Measurements from ENCODE around the gene PVALEF. TPM values are rescaled to one million over a fixed set of nuclear protein-coding genes. Genes with fewer than 3 reads are reported as not detected.

PVALEF gene
- total and polyA plus RNA-seq, 9 donors, result not detected

GRCh38 chr17:81208651-81209050 is 43.3 kb downstream of the PVALEF start:
- H3K9me3 ChIP-seq, result no peaks in the 10 kb centered on the region
- 90 to 93% (median 91%) methylated on average over 10 of the region's 10 CpGs for WGBS, 3 donors
- H3K4me1 ChIP-seq (ENCODE audit: insufficient read depth), result no peaks in the 10 kb centered on the region
- TF ChIP-seq EP300 (IDR thresholded peaks at IDR 0.05) (no peak), POLR2A (IDR thresholded peaks at IDR 0.05) (no peak), CTCF (IDR thresholded peaks at IDR 0.05) (no peak)
- no peaks in the 10 kb centered on the region for H3K36me3 ChIP-seq
- intact Hi-C loops (cut with DNase I), result loop anchor here in 1 of 4 donors (10.0 kb wide), 1 partner anchor 64 kb away; no protein-coding TSS in a partner anchor
- H3K27ac ChIP-seq, result no peak overlapping the region
- H3K27me3 ChIP-seq, result no peaks in the 10 kb centered on the region
- DNase-seq, result no peak
- no peak overlapping the region for H3K4me3 ChIP-seq

GRCh38 chr17:81209141-81209540 is 43.8 kb downstream of the PVALEF start:
- no peaks in the 10 kb centered on the region for H3K9me3 ChIP-seq
- no peak overlapping the region for H3K27ac ChIP-seq
- no peaks in the 10 kb centered on the region for H3K36me3 ChIP-seq
- H3K4me1 ChIP-seq (ENCODE audit: insufficient read depth), result no peaks in the 10 kb centered on the region
- no peak for DNase-seq
- TF ChIP-seq EP300 (IDR thresholded peaks at IDR 0.05), result no peak
- no peak for TF ChIP-seq CTCF (IDR thresholded peaks at IDR 0.05)
- no peak for TF ChIP-seq POLR2A (IDR thresholded peaks at IDR 0.05)
- intact Hi-C loops (cut with DNase I), result loop anchor here in 1 of 4 donors (10.0 kb wide), 1 partner anchor 64 kb away; no protein-coding TSS in a partner anchor
- no peaks in the 10 kb centered on the region for H3K27me3 ChIP-seq
- WGBS, 3 donors, result 94 to 96% (median 94%) methylated on average over 16 of the region's 16 CpGs
- H3K4me3 ChIP-seq, result no peak overlapping the region

- Histone ChIP-seq H3K27ac (no peak overlapping the region), H3K4me1 (ENCODE audit: insufficient read depth) (no peaks in the 10 kb centered on the region), H3K9me3 (no peaks in the 10 kb centered on the region), H3K36me3 (no peaks in the 10 kb centered on the region), H3K4me3 (no peak overlapping the region), H3K27me3 (no peaks in the 10 kb centered on the region)
- WGBS, 3 donors, result 70 to 89% (median 75%) methylated on average over 10 of the region's 10 CpGs
- intact Hi-C loops (cut with DNase I), result no loop called here
- no peak for TF ChIP-seq CTCF (IDR thresholded peaks at IDR 0.05)
- TF ChIP-seq POLR2A (IDR thresholded peaks at IDR 0.05), result no peak
- TF ChIP-seq EP300 (IDR thresholded peaks at IDR 0.05), result no peak
- DNase-seq, result no peak
Measured at GRCh38 chr17:81210466-81210865, 45.2 kb downstream of the PVALEF start.

- no peak overlapping the region for H3K27ac ChIP-seq
- H3K4me3 ChIP-seq, result no peak overlapping the region
- no peak for DNase-seq
- no peaks in the 10 kb centered on the region for H3K36me3 ChIP-seq
- intact Hi-C loops (cut with DNase I), result no loop called here
- TF ChIP-seq POLR2A (IDR thresholded peaks at IDR 0.05) (no peak), EP300 (IDR thresholded peaks at IDR 0.05) (no peak), CTCF (IDR thresholded peaks at IDR 0.05) (no peak)
- no peaks in the 10 kb centered on the region for H3K9me3 ChIP-seq
- WGBS, 3 donors, result 70 to 76% (median 70%) methylated on average over 14 of the region's 14 CpGs
- H3K4me1 ChIP-seq (ENCODE audit: insufficient read depth), result no peaks in the 10 kb centered on the region
- no peaks in the 10 kb centered on the region for H3K27me3 ChIP-seq
Measured at GRCh38 chr17:81210868-81211267, 45.6 kb downstream of the PVALEF start.
